Suprapubic skin (tissue), 4 donors: ENCODE measurements around the gene USP2. TPM values are rescaled to one million over a fixed set of nuclear protein-coding genes. Genes with fewer than 3 reads are reported as not detected.
A peak's percentile ranks its signal among the peaks of the same experiment; 100 is the strongest.

ENCODE experiments used
- DNase-seq, 2 donors: peaks; one replicate each; pipeline ENCODE4 v3.0.0-alpha.2; 2019; ENCODE audit warnings: low spot score in 2 of 2
- H3K27ac ChIP-seq: fragments of 200-600 bp; sonication (generic); one replicate; pipeline ENCODE4 v1.5.1; 2019
- H3K27me3 ChIP-seq: fragments of 200-600 bp; sonication (generic); one replicate; pipeline ENCODE4 v1.5.1; 2019
- H3K36me3 ChIP-seq: fragments of 200-600 bp; sonication (generic); one replicate; pipeline ENCODE4 v1.5.1; 2019
- H3K4me1 ChIP-seq: fragments of 200-600 bp; sonication (generic); one replicate; pipeline ENCODE4 v1.5.1; 2019
- H3K4me3 ChIP-seq: fragments of 200-600 bp; sonication (generic); one replicate; pipeline ENCODE4 v1.5.1; 2019; ENCODE audit warnings: mild to moderate bottlenecking
- H3K9me3 ChIP-seq: fragments of 200-600 bp; sonication (generic); one replicate; pipeline ENCODE4 v1.5.1; 2019
- EP300 ChIP-seq: sonication (generic); formaldehyde crosslinking; IDR thresholded peaks from one replicate; pipeline ENCODE4 v1.6.1; 2017; ENCODE audit warnings: antibody characterized with exemption
- POLR2A ChIP-seq, 2 donors: fragments of 450-650 bp; IDR thresholded peaks; one replicate each; pipeline ENCODE4 v1.6.1; 2017; ENCODE audit warnings: antibody characterized with exemption in 2 of 2, mild to moderate bottlenecking in 2 of 2, moderate library complexity in 2 of 2
- POLR2AphosphoS5 ChIP-seq, 3 donors: sonication (generic); formaldehyde crosslinking; IDR thresholded peaks; one replicate each; pipeline ENCODE4 v1.6.1; 2017; ENCODE audit warnings: antibody characterized with exemption in 3 of 3
- WGBS: methylation state at CpG from one replicate; pipeline ENCODE4 v1.1.5; 2018; 5-methylcytosine and 5-hydroxymethylcytosine counted together
- total RNA-seq, 4 donors: library from RNA; depleted of rRNA; stranded (reverse); fragments of >200 nt; gene quantifications; one replicate each; pipeline ENCODE4 v1.1.0, GENCODE V29; 2016
- TF ChIP-seq, protein P1 (sequence below), 2 donors: fragments of 200-600 bp in 1 of 2; fragments of 450-650 bp in 1 of 2; sonication (generic) in 1 of 2; IDR thresholded peaks; one replicate each; pipeline ENCODE4 v1.5.1; 2016 to 2019; ENCODE audit warnings: antibody characterized with exemption in 2 of 2, mild to moderate bottlenecking in 1 of 2, moderate library complexity in 1 of 2

The USP2 gene
- total RNA-seq, 4 donors from 2014 or later = 5.9 to 25.4 (median 15.2) TPM

DNA sequence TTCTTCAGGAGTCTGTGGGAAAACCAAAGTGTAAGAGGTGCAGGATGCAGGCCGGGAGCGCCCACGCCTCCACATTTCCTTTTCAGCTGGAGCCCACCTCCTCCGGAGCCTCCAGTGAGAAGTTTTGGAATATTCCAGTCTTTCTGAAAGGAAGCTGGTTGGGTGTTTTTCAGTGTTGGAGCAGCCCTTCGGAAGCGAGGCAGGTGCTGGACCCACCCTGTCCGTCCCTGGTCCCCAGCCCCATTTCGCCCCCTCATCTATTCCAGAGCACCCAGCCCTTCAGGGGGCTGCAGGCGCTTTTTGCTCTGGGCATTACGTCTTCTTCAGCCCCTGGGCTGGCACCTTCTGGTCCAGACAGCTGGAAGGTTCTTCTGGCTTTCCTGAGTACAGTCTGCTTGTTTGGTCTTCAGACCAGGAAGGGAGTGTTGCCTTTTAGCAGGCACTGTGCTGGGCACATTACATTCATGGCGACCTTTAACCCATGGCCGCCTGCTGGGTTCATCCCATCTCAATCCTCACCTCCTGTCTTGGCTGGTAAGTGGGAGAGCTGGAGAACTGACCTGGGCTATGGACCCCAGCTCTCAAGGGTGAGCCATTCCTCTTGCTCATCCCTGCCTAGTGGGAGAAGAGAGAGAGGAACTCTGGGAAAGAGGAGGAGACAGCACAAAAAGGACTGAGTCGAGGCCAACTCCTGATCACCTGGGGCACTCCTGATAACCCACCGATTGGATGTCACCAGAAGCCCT lies 42.2 kb upstream of the USP2 start:
- H3K27me3 ChIP-seq = peaks cover 39% of the 10 kb centered on the region
- H3K9me3 ChIP-seq = no peaks in the 10 kb centered on the region
- H3K4me1 ChIP-seq = peaks cover 22% of the 10 kb centered on the region
- no peak for TF ChIP-seq POLR2A (IDR thresholded peaks at IDR 0.05)
- TF ChIP-seq POLR2AphosphoS5 (IDR thresholded peaks at IDR 0.05) = no peak
- no peak for TF ChIP-seq EP300
- TF ChIP-seq, protein P1, sequence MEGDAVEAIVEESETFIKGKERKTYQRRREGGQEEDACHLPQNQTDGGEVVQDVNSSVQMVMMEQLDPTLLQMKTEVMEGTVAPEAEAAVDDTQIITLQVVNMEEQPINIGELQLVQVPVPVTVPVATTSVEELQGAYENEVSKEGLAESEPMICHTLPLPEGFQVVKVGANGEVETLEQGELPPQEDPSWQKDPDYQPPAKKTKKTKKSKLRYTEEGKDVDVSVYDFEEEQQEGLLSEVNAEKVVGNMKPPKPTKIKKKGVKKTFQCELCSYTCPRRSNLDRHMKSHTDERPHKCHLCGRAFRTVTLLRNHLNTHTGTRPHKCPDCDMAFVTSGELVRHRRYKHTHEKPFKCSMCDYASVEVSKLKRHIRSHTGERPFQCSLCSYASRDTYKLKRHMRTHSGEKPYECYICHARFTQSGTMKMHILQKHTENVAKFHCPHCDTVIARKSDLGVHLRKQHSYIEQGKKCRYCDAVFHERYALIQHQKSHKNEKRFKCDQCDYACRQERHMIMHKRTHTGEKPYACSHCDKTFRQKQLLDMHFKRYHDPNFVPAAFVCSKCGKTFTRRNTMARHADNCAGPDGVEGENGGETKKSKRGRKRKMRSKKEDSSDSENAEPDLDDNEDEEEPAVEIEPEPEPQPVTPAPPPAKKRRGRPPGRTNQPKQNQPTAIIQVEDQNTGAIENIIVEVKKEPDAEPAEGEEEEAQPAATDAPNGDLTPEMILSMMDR (IDR thresholded peaks at IDR 0.05) = no peak
- no peak overlapping the region for H3K27ac ChIP-seq
- no peak for DNase-seq
- H3K36me3 ChIP-seq = no peaks in the 10 kb centered on the region
- WGBS = 56% methylated on average over 14 of the region's 14 CpGs
- peak overlapping the region; percentile 50 for H3K4me3 ChIP-seq

DNA sequence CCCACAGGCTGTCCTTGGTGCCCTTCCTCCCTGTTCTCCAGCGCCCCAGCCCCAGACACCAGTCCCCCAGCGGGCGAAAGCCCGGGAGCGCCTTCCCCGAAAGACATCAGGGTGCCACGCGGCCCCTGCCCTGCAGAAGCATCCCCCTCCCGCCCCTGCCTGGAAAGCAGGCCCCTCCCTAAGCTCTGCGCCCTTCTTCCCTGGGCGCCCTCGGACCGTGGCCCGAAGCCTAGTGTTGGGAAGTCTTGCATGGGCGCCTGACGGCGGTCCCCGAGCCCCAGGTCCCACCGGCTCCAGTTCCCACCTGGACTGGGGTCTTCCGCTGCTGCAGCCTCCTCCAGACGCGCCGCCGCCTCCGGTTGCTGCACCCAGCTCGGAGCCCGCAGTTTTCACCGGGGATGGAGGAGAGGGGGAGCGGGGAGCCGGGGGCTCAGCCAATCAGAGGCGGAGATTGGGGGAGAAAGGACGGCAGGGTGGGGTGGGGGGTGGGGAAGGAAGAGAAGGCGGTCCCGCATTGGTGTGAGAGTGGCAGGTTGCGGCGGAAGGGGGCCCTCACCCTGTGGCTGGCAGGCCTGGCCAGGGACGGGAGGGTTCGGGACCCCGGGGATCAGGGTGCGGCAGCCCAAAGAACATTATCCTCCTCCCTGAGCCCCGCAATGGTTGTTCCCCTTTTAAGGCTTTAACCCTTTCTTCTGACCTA lies 41.5 kb upstream of the USP2 start, which contains the start of gene THY1:
TSS of gene THY1 (minus strand) at position 364 of the 700 bp plus-strand sequence. CDS start 2,267 bp downstream, outside the sequence.
- Histone ChIP-seq H3K4me1 (peaks cover 28% of the 10 kb centered on the region), H3K4me3 (peak within 1 kb of the TSS; percentile 50), H3K9me3 (no peaks in the 10 kb centered on the region), H3K36me3 (no peaks in the 10 kb centered on the region), H3K27ac (peak within 1 kb of the TSS; percentile 71), H3K27me3 (peaks cover 39% of the 10 kb centered on the region)
- TF ChIP-seq POLR2A (IDR thresholded peaks at IDR 0.05) (no peak), POLR2AphosphoS5 (IDR thresholded peaks at IDR 0.05) (no peak), EP300 (no peak)
- DNase-seq = no peak
- 2% methylated on average over 25 of the region's 41 CpGs for WGBS

DNA sequence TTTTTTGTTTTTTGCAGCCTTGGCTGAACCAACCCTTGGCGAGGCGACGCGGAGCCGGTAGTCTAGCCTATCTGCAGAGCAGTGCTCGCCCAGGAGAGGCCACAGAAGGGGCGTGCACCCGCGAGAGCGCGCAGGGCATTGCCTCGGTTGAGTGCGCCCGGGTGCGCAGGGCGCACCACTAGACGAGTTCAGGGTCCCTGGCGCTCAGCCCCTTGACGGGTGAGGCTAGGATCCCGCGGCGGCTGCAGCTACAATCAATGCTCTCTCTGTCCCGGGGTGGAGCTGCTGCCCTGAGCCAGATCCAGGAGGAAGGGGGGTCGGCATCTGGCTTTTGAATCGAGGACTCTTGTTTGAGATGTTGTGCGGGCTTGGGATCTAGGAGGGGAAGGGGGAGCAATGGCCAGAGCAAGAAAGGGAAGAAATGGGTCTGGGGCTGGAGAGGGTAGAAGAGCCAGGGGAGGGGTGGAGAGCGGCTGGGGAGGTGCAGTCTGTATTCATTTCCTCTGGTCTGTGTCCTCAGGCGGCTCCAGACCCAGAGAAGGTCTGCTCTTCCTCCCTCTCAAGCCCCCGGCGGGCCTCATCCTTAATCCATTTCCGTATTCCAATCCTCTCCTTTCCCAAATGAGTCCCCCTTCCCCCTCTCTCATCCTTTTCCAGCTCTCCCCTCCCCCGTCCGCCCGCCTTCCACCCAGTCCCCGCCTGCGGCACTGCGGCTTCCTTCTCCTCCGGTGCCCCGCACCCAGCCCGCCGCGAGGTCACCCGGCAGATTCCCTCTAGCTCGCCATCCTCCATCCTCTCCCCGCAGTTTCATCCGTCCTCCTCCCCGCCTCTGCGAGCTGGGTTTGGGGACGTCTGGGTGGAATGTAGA lies 40.7 kb upstream of the USP2 start:
- Histone ChIP-seq H3K4me3 (peak overlapping the region; percentile 50), H3K4me1 (peaks cover 35% of the 10 kb centered on the region), H3K36me3 (no peaks in the 10 kb centered on the region), H3K9me3 (no peaks in the 10 kb centered on the region), H3K27me3 (peaks cover 39% of the 10 kb centered on the region), H3K27ac (peak overlapping the region; percentile 71)
- WGBS = under 1% methylated on average over 44 of the region's 49 CpGs
- DNase-seq = no peak
- TF ChIP-seq, protein P1 (IDR thresholded peaks at IDR 0.05) = no peak
- TF ChIP-seq EP300 = no peak
- no peak for TF ChIP-seq POLR2AphosphoS5 (IDR thresholded peaks at IDR 0.05)
- TF ChIP-seq POLR2A (IDR thresholded peaks at IDR 0.05) = no peak

DNA sequence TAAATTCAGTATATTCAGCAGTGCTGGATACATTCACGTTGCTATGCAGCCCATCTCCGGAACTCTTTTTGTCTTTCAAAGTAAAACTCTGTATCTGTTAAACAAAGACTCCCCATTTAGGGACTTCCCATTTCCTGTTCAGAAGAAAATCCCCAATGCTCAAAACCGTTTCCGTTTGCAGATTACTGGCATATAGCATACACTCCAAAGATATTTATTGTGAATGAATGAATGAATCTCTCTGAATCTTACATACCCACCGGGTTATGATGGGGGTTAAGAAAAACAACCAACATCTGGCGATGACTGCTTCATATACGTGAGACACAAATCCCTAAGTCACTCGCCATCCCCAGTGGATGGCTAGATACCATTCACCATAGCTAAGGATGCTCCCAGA lies 39.9 kb upstream of the USP2 start:
- peaks cover 39% of the 10 kb centered on the region for H3K27me3 ChIP-seq

DNA sequence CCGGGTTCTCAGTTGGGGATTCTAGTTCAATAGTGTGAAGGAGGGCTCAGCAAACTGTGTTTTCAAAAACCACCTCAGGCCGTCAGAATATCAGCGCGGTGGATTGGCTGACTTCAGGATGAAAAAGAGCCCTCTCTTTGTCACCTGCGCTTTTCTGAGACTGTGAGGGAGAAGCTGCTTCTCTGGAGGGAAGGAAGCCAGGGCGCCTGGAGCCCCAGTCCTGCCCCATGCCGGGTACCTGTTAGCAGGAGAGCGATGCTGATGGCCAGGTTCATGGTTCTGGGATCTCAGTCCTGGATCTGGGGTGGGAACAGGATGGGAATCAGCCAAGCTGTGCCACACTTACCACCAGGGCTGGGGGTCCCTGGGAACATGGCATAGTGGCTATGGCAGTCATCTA lies 39.1 kb upstream of the USP2 start:
- 72% methylated on average over 8 of the region's 8 CpGs for WGBS
- Histone ChIP-seq H3K27ac (no peak overlapping the region), H3K4me3 (no peak overlapping the region), H3K9me3 (no peaks in the 10 kb centered on the region), H3K27me3 (peaks cover 39% of the 10 kb centered on the region), H3K4me1 (peaks cover 39% of the 10 kb centered on the region), H3K36me3 (no peaks in the 10 kb centered on the region)
- no peak for DNase-seq
- TF ChIP-seq POLR2A (IDR thresholded peaks at IDR 0.05) (no peak), EP300 (no peak), POLR2AphosphoS5 (IDR thresholded peaks at IDR 0.05) (no peak)
- TF ChIP-seq, protein P1 (IDR thresholded peaks at IDR 0.05) = no peak

More for the DNA sequence above, 39.9 kb upstream of the USP2 start:
- Histone ChIP-seq H3K9me3 (no peaks in the 10 kb centered on the region), H3K27ac (no peak overlapping the region), H3K4me1 (peaks cover 39% of the 10 kb centered on the region), H3K4me3 (peak overlapping the region; percentile 50), H3K36me3 (no peaks in the 10 kb centered on the region)
- TF ChIP-seq EP300 (no peak), POLR2AphosphoS5 (IDR thresholded peaks at IDR 0.05) (no peak), POLR2A (IDR thresholded peaks at IDR 0.05) (no peak)
- TF ChIP-seq, protein P1 (IDR thresholded peaks at IDR 0.05) = no peak
- no peak for DNase-seq
- 33% methylated on average over 8 of the region's 8 CpGs for WGBS
